HCT116 (cell line): ENCODE measurements around the gene TAF11L9.
"Not testable (repeated sequence)": the region's sequence is repeated elsewhere in the genome, so short reads cannot be mapped to it uniquely, and the experiment has no call there.

Experiments
- ATF3 ChIP-seq: IDR thresholded peaks from 2 replicates; pipeline ENCODE4 v1.6.1; 2012
- CTCF ChIP-seq, 3 experiments: fragments of 200-600 bp in 1 of 3; sonication (generic) in 1 of 3; IDR thresholded peaks in 2 of 3; conservative IDR thresholded peaks in 1 of 3; 2 replicates each; pipeline ENCODE4 v1.5.1; 2012 to 2017; ENCODE audit warnings: low read depth in 2 of 3, low read length in 2 of 3, antibody characterized with exemption in 1 of 3, borderline replicate concordance in 1 of 3, control low read depth in 1 of 3, mild to moderate bottlenecking in 1 of 3, mixed read lengths in 1 of 3, mixed run types in 1 of 3, moderate library complexity in 1 of 3; ENCODE audit not compliant: insufficient read depth in 1 of 3
- EZH2 ChIP-seq: fragments of 200-600 bp; sonication (generic); IDR thresholded peaks from 2 replicates; pipeline ENCODE4 v1.6.1; 2017; ENCODE audit warnings: antibody characterized with exemption, mixed run types
- EZH2phosphoT487 ChIP-seq: fragments of 200-600 bp; IDR thresholded peaks from 2 replicates; pipeline ENCODE4 v1.6.1; 2018; ENCODE audit warnings: antibody characterized with exemption, borderline replicate concordance
- MAX ChIP-seq: IDR thresholded peaks from 2 replicates; pipeline ENCODE4 v1.6.1; 2012
- POLR2A ChIP-seq: IDR thresholded peaks from 2 replicates; pipeline ENCODE4 v1.7.0; 2011; ENCODE audit warnings: borderline replicate concordance; ENCODE audit not compliant: insufficient read depth, insufficient read length; ENCODE audit errors: extremely low read depth
- POLR2AphosphoS5 ChIP-seq: IDR thresholded peaks from 2 replicates; pipeline ENCODE4 v1.6.1; 2011; ENCODE audit warnings: mild to moderate bottlenecking, low read depth, low read length, moderate library complexity
- RAD21 ChIP-seq: IDR thresholded peaks from 2 replicates; pipeline ENCODE4 v1.6.1; 2012; ENCODE audit warnings: low read depth, mild to moderate bottlenecking
- REST ChIP-seq: IDR thresholded peaks from 2 replicates; pipeline ENCODE4 v1.6.1; 2012; ENCODE audit warnings: low read depth
- SIN3A ChIP-seq: IDR thresholded peaks from 2 replicates; pipeline ENCODE4 v1.6.1; 2012; ENCODE audit warnings: low read depth
- SRF ChIP-seq: IDR thresholded peaks from 2 replicates; pipeline ENCODE4 v1.6.1; 2012; ENCODE audit warnings: low read depth

DNA sequence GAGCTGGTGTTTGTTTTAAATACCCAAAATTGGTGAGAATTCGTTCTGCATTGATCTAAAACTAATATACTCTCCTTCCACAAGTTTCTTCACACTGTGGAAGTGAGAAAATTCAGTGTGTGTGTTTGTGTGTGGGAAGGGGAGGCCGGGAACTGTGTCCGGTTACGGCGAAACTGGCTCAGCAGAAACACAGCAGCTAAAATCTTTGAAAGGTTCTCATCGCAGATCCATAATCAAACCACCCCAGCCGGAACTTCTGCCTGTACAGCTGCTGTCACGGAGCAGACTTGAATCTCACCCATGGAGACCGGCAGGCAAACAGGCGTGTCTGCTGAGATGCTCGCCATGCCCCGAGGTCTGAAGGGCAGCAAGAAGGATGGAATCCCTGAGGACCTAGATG lies 37.6 kb upstream of the TAF11L9 start, which contains the start of gene TAF11L13:
- not testable (repeated sequence) for TF ChIP-seq CTCF (IDR thresholded peaks at IDR 0.05 in 2 of 3, conservative IDR thresholded peaks at IDR 0.05 in 1 of 3; ENCODE audit: borderline replicate concordance in 1 of 3, insufficient read depth in 1 of 3, low read depth in 2 of 3, low read length in 2 of 3); REST; SIN3A; EZH2phosphoT487; POLR2A; ATF3; POLR2AphosphoS5; SRF; RAD21; EZH2; MAX
